K562 (cell line): ENCODE data around the gene RBM26. TPM values are rescaled to one million over a fixed set of nuclear protein-coding genes. Genes with fewer than 3 reads are reported as not detected.

Experiments used
- ATAC-seq: fragments of 200-7000 bp; cut with Tn5 transposase; 3 replicates; pipeline ENCODE4 v1.9.1; 2020; ENCODE audit warnings: moderate library complexity
- BruUV-seq: library from RNA; stranded (reverse); fragments of 400-500 nt; replicated peaks from 2 replicates; lab custom pipeline; 2021; lab: Mats Ljungman, UMichigan
- CTCF ChIA-PET: fragments of 300-600 bp; formaldehyde crosslinking; extraction: SDS; loops from one replicate; lab custom pipeline; 2021; ENCODE audit warnings: low intra/inter-chr PET ratio; lab: Yijun Ruan, JAX
- POLR2A ChIA-PET: fragments of 300-600, 350-650 bp; sonication (Branson Sonifier 250); formaldehyde crosslinking; extraction: SDS; loops from one replicate; lab custom pipeline; 2021; ENCODE audit warnings: antibody characterized with exemption, inconsistent platforms; lab: Yijun Ruan, JAX
- DNase-seq, 4 experiments: peaks; one replicate each; pipeline versions ENCODE4 v3.0.0 to v3.0.0-alpha.2; 2011 to 2018; ENCODE audit warnings: low spot score in 3 of 4, mixed read lengths in 3 of 4; ENCODE audit errors: extremely low read depth in 1 of 4
- FAIRE-seq: peaks from 2 replicates; lab custom pipeline; 2011; peaks lifted over from hg19 to GRCh38; lab: Jason Lieb, UNC
- H2AFZ ChIP-seq: 2 replicates; pipeline ENCODE4 v1.6.0; 2011; ENCODE audit warnings: low read depth, low read length, control low read depth, inconsistent platforms
- H3K27ac ChIP-seq: fragments of 200-600 bp; 3 replicates; pipeline ENCODE4 v1.8.0; 2011; ENCODE audit warnings: low read depth, mild to moderate bottlenecking, control low read depth, inconsistent platforms, low read length, moderate library complexity, mixed read lengths; ENCODE audit errors: extremely low read depth
- H3K27me3 ChIP-seq, 2 experiments: fragments of 300-600 bp in 1 of 2; 2 replicates in 1 of 2; 3 replicates in 1 of 2; pipeline versions ENCODE4 v1.6.0 to v1.8.0; 2011; ENCODE audit warnings: inconsistent platforms in 2 of 2, low read length in 2 of 2, mild to moderate bottlenecking in 1 of 2, mixed read lengths in 1 of 2, moderate library complexity in 1 of 2; ENCODE audit not compliant: control insufficient read depth in 2 of 2, insufficient read depth in 2 of 2
- H3K36me3 ChIP-seq: fragments of 300-600 bp; 3 replicates; pipeline ENCODE4 v1.8.0; 2011; ENCODE audit warnings: mild to moderate bottlenecking, low read length, inconsistent platforms; ENCODE audit not compliant: control insufficient read depth, insufficient read depth
- H3K4me1 ChIP-seq, 2 experiments: fragments of 200-600 bp in 1 of 2; replicated peaks in 1 of 2; 2 replicates in 1 of 2; 3 replicates in 1 of 2; pipeline versions ENCODE4 v1.5.1 to v1.8.0; 2011; ENCODE audit warnings: inconsistent platforms in 2 of 2, low read length in 2 of 2, mild to moderate bottlenecking in 1 of 2, mixed read lengths in 1 of 2, moderate library complexity in 1 of 2; ENCODE audit not compliant: control insufficient read depth in 2 of 2, insufficient read depth in 2 of 2
- H3K4me2 ChIP-seq: 2 replicates; pipeline ENCODE4 v1.6.1; 2011; ENCODE audit warnings: low read length, control low read depth, inconsistent platforms, mixed read lengths; ENCODE audit not compliant: insufficient read depth
- H3K4me3 ChIP-seq: fragments of 200-600 bp; sonication (generic), shearing (Covaris generic); 2 replicates; pipeline ENCODE4 v1.5.1; 2016; ENCODE audit warnings: control low read depth, inconsistent platforms
- H3K79me2 ChIP-seq: fragments of 200-600 bp; 3 replicates; pipeline ENCODE4 v1.8.0; 2011; ENCODE audit warnings: low read length, inconsistent platforms; ENCODE audit not compliant: control insufficient read depth, insufficient read depth
- H3K9ac ChIP-seq, 2 experiments: 2 replicates each; pipeline versions ENCODE4 v1.6.0 to v1.6.1; 2011; ENCODE audit warnings: low read depth in 2 of 2, low read length in 2 of 2, control low read depth in 1 of 2, inconsistent platforms in 1 of 2, mild to moderate bottlenecking in 1 of 2, mixed read lengths in 1 of 2; ENCODE audit not compliant: insufficient read depth in 1 of 2
- H3K9me1 ChIP-seq: one replicate; pipeline ENCODE4 v1.6.0; 2011; ENCODE audit warnings: inconsistent platforms, mild to moderate bottlenecking, low read length, moderate library complexity; ENCODE audit not compliant: control insufficient read depth, insufficient read depth
- H3K9me3 ChIP-seq: replicated peaks from 2 replicates; pipeline ENCODE4 v1.5.1; 2011; ENCODE audit warnings: low read depth, low read length, inconsistent platforms; ENCODE audit not compliant: control insufficient read depth, insufficient read depth
- H4K20me1 ChIP-seq: replicated peaks from 2 replicates; pipeline ENCODE4 v1.6.1; 2011; ENCODE audit warnings: low read length, inconsistent platforms, mixed read lengths; ENCODE audit not compliant: control insufficient read depth, insufficient read depth
- ARID4B ChIP-seq: sonication (generic); formaldehyde crosslinking; IDR thresholded peaks from 2 replicates; pipeline ENCODE4 v1.8.0; 2022; ENCODE audit warnings: mild to moderate bottlenecking, missing genetic modification reagents
- ATF2 ChIP-seq: sonication (generic); formaldehyde crosslinking; IDR thresholded peaks from 2 replicates; pipeline ENCODE4 v1.8.1; 2022; ENCODE audit warnings: missing genetic modification reagents
- BCL6 ChIP-seq: fragments of 250-450 bp; sonication (Bioruptor Pico); IDR thresholded peaks from 2 replicates; pipeline ENCODE4 v1.4.0; 2020
- HMBOX1 ChIP-seq: sonication (generic); IDR thresholded peaks from 2 replicates; pipeline ENCODE4 v1.6.1; 2016
- KDM2B ChIP-seq: fragments of 250-450 bp; sonication (Bioruptor Pico); IDR thresholded peaks from 2 replicates; pipeline ENCODE4 v1.8.0; 2021; ENCODE audit warnings: mild to moderate bottlenecking, moderate library complexity
- U2AF2 ChIP-seq: fragments of 200-400 bp; formaldehyde crosslinking; optimal IDR thresholded peaks from 2 replicates; pipeline ENCODE3; 2017; ENCODE audit warnings: low read depth, mild to moderate bottlenecking, low read length
- ZBTB8A ChIP-seq: fragments of 450-650 bp; IDR thresholded peaks from 2 replicates; pipeline ENCODE4 v1.6.1; 2018; ENCODE audit warnings: mild to moderate bottlenecking, moderate library complexity; ENCODE audit not compliant: partially characterized antibody
- ZNF224 ChIP-seq: sonication (generic); formaldehyde crosslinking; IDR thresholded peaks from 2 replicates; pipeline ENCODE4 v1.8.0; 2022; ENCODE audit warnings: mild to moderate bottlenecking, missing genetic modification reagents
- WGBS: fragments of 100-300 bp; shearing (Covaris generic); methylation state at CpG from one replicate; pipeline ENCODE4 v1.1.6; 2016; ENCODE audit warnings: low coverage, mixed read lengths; ENCODE audit not compliant: insufficient coverage; ENCODE audit errors: missing lambda C conversion rate; 5-methylcytosine and 5-hydroxymethylcytosine counted together
- in situ Hi-C: fragments of 300-500 bp; cut with MboI; formaldehyde crosslinking; loops from 4 replicates; pipeline ENCODE4 v1.15.0; 2018; ENCODE audit warnings: inconsistent platforms, mixed read lengths
- intact Hi-C: fragments of 100-400 bp; cut with micrococcal nuclease; formaldehyde crosslinking; loops from 2 replicates; pipeline ENCODE4 v1.14.2; 2022
- polyA plus RNA-seq, 8 experiments: library from polyadenylated mRNA; depleted of rRNA in 4 of 8; stranded (reverse) in 5 of 8; unstranded in 3 of 8; fragments of >200 nt; fragmentation: Nextera tagmentation in 2 of 8; fragmentation: Illumina TruSeq in 1 of 8; extraction: Ambion mirVana in 2 of 8; extraction: Trizol in 1 of 8; gene quantifications; 2 replicates each; pipeline versions ENCODE4 v1.2.1 to v1.2.3, GENCODE V29; 2011 to 2014; ENCODE audit warnings: inconsistent platforms in 1 of 8, missing spikeins in 1 of 8
- total RNA-seq, 7 experiments: library from RNA; depleted of rRNA in 6 of 7; stranded (reverse); fragments of >200 nt in 6 of 7; fragmentation: Illumina TruSeq in 2 of 7; extraction: Trizol in 2 of 7; gene quantifications; 2 replicates each; pipeline versions ENCODE4 v1.2.1 to v1.2.3, GENCODE V29; 2011 to 2021; ENCODE audit warnings: low replicate concordance in 1 of 7

Gene RBM26
- total and polyA plus RNA-seq, 9 of the 15 experiments (the other 6 are each of a cell fraction or from before 2014, with no cell fraction given), result 10.0 to 42.4 (median 26.4) TPM

GRCh38 chr13:79442706-79443105, 36.7 kb upstream of the RBM26 start:
- 23% methylated on average over 1 of the region's 3 CpGs for WGBS
- POLR2A ChIA-PET, result interaction anchor here (0.6 kb wide), 1 partner anchor 12 kb away, joined by 4 read pairs; no protein-coding TSS in a partner anchor
- ATAC-seq, result no peak

More at GRCh38 chr13:79442706-79443105, 36.7 kb upstream of the RBM26 start:
- Histone ChIP-seq H2AFZ (no peak overlapping the region), H3K4me3 (no peak overlapping the region), H3K27me3 (no peaks in the 10 kb centered on the region), H3K9me1 (no peaks in the 10 kb centered on the region), H3K4me1 (no peaks in the 10 kb centered on the region; a peak in 1 of 5 replicates), H3K4me2 (no peak overlapping the region), H3K27ac (no peak overlapping the region), H3K36me3 (no peaks in the 10 kb centered on the region), H3K9me3 (no peaks in the 10 kb centered on the region), H3K79me2 (no peaks in the 10 kb centered on the region), H4K20me1 (no peaks in the 10 kb centered on the region), H3K9ac (no peak overlapping the region)
- FAIRE-seq (no peak), DNase-seq (no peak)
- no peak for TF ChIP-seq U2AF2
- TF ChIP-seq ZBTB8A, result no peak
- TF ChIP-seq ZNF224 (CRISPR knock-in tag), result no peak
- no peak for TF ChIP-seq KDM2B
- no peak for TF ChIP-seq ATF2 (CRISPR knock-in tag)
- no peak for TF ChIP-seq HMBOX1
- no peak for TF ChIP-seq BCL6 (CRISPR knock-in tag)
- no peak for TF ChIP-seq ARID4B (CRISPR knock-in tag)
- CTCF ChIA-PET, result no interaction called here
- in situ Hi-C loops, result loop anchor here (25.0 kb wide), 1 partner anchor 895 kb away; the partner anchor contains the start of gene SPRY2
- intact Hi-C loops, result no loop called here
- no TSS peak for BruUV-seq
